Measurements from ENCODE around the gene HSPA1L.
"Not testable (repeated sequence)": the region's sequence is repeated elsewhere in the genome, so short reads cannot be mapped to it uniquely, and the experiment has no call there.

HSPA1L gene

DNA sequence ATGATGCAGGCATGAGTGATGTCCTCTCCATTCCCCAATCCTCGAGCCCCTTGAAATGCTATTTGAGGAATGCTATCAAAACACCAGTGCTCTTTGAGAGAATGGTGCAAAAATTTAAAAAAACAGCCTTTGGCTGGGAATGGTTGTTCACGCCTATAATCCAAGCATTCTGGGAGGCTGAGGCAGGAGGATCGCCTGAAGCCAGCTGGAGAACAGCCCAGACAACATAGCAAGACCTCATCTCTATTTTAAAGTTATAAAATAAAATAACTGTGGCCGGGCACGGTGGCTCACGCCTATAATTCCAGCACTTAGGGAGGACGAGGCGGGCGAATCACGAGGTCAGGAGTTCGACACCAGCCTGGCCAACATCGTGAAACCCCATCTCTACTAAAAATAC, 15.3 kb downstream of the HSPA1L start:
- no peak for DNase-seq (ENCODE audit: low read depth)
- H3K4me3 ChIP-seq (ENCODE audit: low read length), result no peak overlapping the region
- TF ChIP-seq, protein P1, sequence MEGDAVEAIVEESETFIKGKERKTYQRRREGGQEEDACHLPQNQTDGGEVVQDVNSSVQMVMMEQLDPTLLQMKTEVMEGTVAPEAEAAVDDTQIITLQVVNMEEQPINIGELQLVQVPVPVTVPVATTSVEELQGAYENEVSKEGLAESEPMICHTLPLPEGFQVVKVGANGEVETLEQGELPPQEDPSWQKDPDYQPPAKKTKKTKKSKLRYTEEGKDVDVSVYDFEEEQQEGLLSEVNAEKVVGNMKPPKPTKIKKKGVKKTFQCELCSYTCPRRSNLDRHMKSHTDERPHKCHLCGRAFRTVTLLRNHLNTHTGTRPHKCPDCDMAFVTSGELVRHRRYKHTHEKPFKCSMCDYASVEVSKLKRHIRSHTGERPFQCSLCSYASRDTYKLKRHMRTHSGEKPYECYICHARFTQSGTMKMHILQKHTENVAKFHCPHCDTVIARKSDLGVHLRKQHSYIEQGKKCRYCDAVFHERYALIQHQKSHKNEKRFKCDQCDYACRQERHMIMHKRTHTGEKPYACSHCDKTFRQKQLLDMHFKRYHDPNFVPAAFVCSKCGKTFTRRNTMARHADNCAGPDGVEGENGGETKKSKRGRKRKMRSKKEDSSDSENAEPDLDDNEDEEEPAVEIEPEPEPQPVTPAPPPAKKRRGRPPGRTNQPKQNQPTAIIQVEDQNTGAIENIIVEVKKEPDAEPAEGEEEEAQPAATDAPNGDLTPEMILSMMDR (conservative IDR thresholded peaks at IDR 0.05; ENCODE audit: low read length), result no peak

DNA sequence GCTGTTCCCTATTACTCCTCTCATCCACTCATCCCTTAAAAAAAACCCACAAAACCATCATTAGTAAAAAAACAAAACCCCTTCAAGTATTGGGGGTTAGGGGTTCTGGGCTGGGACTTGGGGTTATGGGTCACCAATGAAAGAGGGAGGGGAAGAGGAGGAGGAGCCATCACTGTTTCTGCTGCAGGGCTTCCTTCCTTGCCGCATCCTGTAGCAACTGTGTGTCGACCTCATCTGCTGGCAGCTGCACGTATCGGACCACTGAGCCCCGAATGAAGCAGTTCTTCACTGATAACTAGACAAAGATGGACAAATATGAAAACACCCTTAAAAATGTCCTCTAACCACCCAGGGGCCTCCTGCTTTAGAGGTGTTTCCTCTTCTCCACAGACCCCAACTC, 17.5 kb downstream of the HSPA1L start:
- no peak overlapping the region for H3K4me3 ChIP-seq (ENCODE audit: low read length)
- no peak for DNase-seq (ENCODE audit: low read depth)
- TF ChIP-seq, protein P1 (conservative IDR thresholded peaks at IDR 0.05; ENCODE audit: low read length), result no peak

DNA sequence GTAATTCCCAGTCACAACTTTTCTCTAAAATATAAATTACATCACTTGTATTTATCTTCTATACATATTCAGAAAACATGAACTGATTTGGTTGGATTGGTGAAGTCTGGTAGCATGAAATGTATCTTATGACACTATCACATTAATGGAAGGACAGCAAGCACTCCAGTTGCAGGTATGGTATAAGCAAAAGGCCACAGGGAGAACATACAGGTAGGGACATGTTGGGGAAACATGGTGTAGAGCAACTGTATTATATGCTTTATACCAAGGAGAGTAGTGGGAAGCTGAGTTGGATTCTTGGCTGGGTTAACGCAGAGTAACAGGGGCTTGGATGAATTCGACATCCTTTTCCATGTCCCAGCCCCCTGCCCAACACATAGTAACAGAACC, 18.1 kb downstream of the HSPA1L start:
- TF ChIP-seq, protein P1 (conservative IDR thresholded peaks at IDR 0.05; ENCODE audit: low read length), result no peak
- DNase-seq (ENCODE audit: low read depth), result no peak
- no peak overlapping the region for H3K4me3 ChIP-seq (ENCODE audit: low read length)

DNA sequence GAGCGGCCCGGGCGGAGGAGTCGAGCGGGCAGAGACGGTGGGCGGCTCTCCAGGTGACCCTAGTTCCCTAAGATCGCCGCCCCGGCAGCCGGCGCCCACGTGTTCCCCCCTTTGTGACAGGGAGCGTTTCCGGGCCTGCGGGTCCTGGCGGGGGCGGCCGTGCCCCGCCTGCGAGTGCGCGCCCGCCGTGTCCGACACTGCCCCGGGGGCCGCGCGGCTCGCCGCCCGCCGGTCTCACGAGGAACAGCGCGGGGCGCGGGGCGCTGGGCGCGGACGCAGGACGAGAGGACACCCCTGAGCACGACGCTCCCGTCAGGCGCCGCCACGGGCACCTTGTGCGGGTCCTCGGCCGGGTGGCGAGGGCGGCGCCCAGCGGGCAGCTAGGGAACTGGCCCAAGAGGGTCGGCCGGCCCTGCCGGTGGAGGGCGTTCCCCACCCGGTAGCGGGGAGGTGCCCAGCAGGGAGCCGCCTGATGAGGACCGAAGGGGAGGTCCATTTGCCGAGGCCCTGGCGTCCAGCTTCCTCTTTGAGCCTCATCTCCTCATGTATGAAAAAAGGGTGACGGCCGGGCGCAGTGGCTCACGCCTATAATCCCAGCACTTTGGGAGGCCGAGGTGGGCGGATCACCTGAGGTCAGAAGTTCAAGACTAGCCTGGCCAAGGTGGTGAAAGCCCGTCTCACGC, 19.3 kb downstream of the HSPA1L start, which contains the start of gene VARS1:
TSS of gene VARS1 (minus strand) at position 137 of the 683 bp plus-strand sequence. CDS start 535 bp downstream, outside the sequence.
- DNase-seq (ENCODE audit: low read depth), result peak; percentile 89
- H3K4me3 ChIP-seq (ENCODE audit: low read length), result peak within 1 kb of the TSS; percentile 93
- TF ChIP-seq, protein P1 (conservative IDR thresholded peaks at IDR 0.05; ENCODE audit: low read length), result peak; percentile 61

GRCh38 chr6:31794866-31795615, 20.0 kb downstream of the HSPA1L start:
- H3K4me3 ChIP-seq (ENCODE audit: low read length), result peak overlapping the region; percentile 93
- DNase-seq (ENCODE audit: low read depth), result no peak
- TF ChIP-seq, protein P1 (conservative IDR thresholded peaks at IDR 0.05; ENCODE audit: low read length), result no peak

GRCh38 chr6:31794294-31794865, 20.7 kb downstream of the HSPA1L start:
- peak; percentile 54 for DNase-seq (ENCODE audit: low read depth)
- H3K4me3 ChIP-seq (ENCODE audit: low read length), result peak overlapping the region; percentile 93
- TF ChIP-seq, protein P1 (conservative IDR thresholded peaks at IDR 0.05; ENCODE audit: low read length), result no peak

- DNase-seq (ENCODE audit: low read depth), result not testable (repeated sequence)
Observed at GRCh38 chr6:31793927-31794245, 21.2 kb downstream of the HSPA1L start.

More at GRCh38 chr6:31793927-31794245, 21.2 kb downstream of the HSPA1L start:
- H3K4me3 ChIP-seq (ENCODE audit: low read length), result peak overlapping the region; percentile 93
